SK-MEL-5 (cell line): ENCODE results near the gene CCDC47. TPM values are rescaled to one million over a fixed set of nuclear protein-coding genes. Genes with fewer than 3 reads are reported as not detected.
A peak's percentile ranks its signal among the peaks of the same experiment; 100 is the strongest.

Experiments
- DNase-seq: peaks from one replicate; pipeline ENCODE4 v3.0.0-alpha.2; 2016; ENCODE audit warnings: low read depth, low spot score
- in situ Hi-C: cut with HindIII; loops from 2 replicates; pipeline ENCODE4 v1.10.0; 2016; ENCODE audit warnings: low sequenced_read_pairs, high pct_unique_total_duplicates, low pct_unique_long_range_greater_than_20kb
- total RNA-seq: library from RNA; depleted of rRNA; stranded (reverse); fragments of >200 nt; shearing (Covaris generic); gene quantifications from 2 replicates; pipeline ENCODE4 v1.2.3, GENCODE V29; 2014

The CCDC47 gene
- total RNA-seq, 1 experiment from 2014 or later = 105 TPM

DNA sequence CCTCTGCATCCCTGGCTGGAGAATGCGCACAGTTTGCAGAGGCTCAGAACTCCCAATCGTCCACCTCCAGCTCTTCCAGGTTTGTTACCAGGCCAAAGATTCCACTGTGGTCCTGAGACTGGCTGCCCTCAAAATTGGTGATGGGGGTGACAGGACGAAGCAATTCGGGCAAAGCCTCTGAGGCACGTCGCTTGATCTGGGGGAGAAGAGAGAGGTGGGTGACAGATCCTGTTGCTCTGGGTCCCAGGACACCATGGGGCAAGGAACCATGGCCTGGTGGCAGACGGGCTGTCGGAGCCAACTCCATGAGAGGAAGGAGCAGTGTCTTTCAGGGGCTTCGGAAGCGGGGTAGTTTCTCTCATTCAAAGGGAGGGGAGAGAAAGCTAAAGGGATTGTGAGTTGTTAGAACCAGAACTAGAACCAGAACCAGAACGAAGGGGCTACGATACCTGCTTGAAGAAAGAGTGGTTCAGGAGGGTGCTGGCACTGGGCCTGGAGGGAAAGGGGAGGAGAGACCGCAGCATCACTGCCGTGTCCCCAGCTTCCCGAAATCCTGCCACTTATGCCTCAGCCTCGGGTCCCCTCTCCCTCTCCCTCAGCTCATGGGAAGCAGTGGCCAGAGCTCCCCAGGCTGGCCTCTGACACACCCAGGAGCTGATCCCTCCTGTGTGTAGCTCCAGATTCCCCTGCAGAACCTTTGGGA lies 69.7 kb downstream of the CCDC47 start:
- no peak for DNase-seq
- in situ Hi-C loops = no loop called here

DNA sequence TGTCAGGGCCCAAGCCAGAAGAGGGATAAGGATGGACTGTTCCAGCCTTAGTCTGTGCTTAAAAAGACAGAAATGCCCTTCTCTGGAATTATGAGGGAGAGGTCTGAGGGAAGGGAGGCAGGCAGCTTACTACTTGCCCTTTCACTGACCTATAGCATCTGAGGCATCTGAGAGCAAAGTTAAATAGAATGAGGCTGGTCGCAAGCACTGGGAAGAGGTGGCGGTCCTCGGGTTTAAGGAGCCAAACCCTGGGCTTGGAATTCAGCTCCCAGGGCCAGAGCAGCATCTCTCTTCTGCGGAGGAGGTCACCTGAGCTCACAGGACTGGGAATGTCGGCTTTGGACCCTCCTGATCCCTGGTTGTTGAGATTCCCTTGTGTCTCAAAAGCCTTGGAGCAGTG lies 70.4 kb downstream of the CCDC47 start:
- in situ Hi-C loops = no loop called here
- no peak for DNase-seq

DNA sequence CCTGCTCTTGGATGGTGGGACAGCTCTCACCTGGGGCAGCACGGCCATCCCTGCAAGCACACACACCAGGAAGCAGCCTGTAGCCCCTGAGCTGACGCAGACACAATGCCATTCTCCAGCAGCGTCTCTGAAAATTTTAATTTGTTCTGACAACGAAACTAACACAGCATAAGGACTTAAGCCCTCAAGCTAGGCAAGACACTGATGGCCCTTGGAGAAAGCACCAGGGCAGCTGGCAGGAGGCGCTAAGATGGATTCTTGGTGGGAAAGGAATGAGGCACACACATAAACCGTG lies 70.7 kb downstream of the CCDC47 start:
- DNase-seq = no peak

DNA sequence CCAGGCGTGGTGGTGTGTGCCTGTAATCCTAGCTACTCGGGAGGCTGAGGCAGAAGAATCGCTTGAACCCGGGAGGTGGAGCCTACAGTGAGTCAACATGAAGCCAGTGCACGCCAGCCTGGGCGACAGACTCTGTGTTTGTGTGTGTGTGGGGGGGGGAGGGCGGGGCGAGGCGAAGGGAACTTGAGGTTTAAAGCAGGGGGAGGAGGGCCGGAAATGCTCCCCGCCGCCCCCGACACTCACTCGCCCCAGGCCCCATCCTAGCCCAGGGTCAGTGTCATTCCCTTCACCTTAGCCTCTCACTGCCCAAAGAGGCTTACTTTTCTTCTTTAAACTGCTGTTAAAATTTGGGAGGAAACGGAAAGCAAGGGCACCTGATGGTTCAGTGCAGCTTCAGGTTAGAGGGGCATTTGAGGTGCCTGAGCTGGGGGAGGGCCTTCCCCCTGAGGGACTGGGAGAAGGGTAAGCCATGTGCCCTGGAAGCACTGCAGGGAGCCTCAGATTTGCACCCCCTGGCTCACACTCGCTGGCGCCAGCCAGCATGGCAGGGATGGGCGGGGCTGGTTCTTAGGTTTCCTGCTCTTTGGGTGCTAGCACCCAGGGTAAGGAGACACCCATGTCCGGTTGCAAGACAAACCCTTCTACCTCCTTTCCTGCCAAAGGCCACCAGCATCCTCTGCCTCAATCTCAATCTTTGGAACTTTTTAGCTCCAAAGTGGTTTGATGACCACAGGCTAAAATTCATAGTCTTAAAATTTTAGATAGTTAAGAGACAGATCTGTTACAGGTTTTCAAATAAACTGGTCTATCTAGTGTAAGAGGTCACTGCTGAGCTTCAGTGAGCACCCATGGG lies 71.3 kb downstream of the CCDC47 start:
- in situ Hi-C loops = no loop called here
- DNase-seq = no peak

More for the DNA sequence above, 70.7 kb downstream of the CCDC47 start:
- in situ Hi-C loops = no loop called here

DNA sequence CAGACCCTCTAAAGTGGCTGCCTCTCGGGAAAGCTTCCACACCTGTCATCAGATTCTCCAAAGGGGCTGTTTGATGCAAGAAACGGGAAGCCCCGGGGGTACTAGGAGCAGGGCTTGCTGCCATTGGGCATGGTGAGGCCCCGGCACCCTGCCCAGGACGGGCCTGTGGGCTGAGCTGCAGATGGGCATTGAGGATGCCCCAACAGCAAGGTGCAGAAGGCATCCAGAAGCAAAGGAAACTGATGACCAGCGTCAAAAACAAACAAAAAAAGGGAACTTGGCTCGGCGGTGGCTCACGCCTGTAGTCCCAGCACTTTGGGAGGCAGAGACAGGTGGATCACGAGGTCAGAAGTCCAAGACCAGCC lies 72.0 kb downstream of the CCDC47 start:
- no peak for DNase-seq
- in situ Hi-C loops = no loop called here

DNA sequence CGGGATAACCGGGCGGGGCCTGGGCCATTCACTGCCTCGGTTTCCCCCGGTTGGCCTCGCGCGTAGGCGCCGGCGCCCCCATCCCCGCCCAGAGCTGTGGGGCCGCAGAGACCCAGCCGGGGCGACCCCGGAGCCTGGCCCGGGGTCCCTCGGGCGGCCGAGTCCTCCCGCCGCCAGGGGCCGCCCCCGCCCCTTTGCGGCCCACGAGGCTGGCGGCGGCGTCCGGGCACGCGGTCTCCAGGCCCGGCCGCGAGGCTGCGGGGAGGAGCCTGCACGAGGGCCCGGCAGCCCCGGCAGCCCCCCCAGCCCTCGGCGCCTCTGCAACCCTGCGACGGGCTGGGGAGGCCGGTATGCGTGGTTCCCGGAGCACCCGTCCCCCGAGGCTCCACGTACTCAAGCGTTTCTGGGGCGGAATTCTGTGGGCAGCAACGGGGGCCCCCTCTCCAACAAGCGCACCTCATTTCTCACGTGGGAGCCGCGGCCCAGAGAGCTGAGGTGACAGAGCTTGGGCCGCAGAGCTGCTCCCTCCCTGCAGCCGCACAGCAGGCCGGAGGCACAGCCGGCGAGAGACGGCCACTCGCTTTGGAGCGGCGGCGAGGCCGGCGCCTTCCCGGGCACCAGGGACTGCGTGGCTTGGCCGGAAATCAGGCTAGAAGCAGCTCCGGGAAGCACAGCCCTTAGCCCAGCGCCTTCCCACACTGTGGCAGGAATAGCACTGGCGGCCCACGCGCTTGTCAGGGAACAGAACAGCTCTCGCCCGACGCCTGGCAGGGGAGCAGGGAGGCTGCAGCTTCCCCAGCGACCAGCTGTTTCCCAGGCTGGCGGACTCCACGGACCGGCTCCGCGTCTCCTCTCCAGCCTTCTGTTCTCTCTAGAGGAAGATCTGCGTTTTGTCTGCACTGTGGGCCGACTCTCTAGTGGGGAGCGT lies 72.6 kb downstream of the CCDC47 start:
- in situ Hi-C loops = no loop called here

DNA sequence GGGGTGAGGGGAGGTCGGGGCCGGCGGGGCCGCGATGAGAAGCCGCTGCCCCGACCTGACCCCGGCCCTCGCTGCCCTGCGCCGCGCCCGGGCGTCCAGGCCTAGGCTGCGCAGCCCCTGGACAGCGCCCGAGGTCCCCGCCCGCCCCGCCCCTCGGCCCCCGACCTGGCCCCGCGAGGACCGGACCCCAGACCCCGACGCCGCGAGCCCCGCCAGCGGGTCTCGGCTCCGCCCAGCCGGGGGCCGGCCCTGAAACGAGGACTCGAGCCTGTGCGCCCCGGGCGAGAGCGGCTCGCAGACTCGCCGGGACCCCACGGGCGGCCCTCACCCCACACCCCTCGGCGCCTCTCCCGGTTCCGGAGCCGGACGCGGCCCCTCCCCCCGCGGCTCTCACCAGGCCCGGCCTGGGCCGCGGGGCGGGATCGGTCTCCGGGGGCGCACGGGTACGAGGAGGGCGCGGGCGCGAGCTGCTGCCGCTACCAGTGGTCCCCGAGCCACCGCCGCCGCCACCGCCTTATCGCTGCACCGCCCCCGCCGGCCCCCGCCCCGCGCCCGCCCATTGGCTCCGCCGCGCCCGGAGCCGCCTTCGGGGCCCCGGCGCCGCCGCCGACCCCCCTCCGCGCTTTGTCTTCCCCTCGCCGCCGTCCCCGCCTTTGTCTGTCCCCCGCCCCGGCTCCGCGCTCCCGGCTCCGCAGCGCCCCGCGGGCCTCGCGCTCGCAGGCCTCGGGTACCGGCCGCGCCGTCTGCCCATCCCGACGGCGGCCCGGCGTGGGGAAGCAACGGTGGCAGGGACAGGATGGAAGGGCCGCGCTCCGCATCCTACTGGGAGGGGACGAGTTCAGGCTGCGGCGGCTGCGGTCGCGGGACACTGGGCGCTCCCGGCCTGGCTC lies 73.5 kb downstream of the CCDC47 start, which contains the start of gene LIMD2:
TSS of gene LIMD2 (minus strand) at position 488 of the 890 bp plus-strand sequence. CDS start 827 bp downstream, outside the sequence.
- no peak for DNase-seq

More for the DNA sequence above, 72.6 kb downstream of the CCDC47 start:
- DNase-seq = no peak

DNA sequence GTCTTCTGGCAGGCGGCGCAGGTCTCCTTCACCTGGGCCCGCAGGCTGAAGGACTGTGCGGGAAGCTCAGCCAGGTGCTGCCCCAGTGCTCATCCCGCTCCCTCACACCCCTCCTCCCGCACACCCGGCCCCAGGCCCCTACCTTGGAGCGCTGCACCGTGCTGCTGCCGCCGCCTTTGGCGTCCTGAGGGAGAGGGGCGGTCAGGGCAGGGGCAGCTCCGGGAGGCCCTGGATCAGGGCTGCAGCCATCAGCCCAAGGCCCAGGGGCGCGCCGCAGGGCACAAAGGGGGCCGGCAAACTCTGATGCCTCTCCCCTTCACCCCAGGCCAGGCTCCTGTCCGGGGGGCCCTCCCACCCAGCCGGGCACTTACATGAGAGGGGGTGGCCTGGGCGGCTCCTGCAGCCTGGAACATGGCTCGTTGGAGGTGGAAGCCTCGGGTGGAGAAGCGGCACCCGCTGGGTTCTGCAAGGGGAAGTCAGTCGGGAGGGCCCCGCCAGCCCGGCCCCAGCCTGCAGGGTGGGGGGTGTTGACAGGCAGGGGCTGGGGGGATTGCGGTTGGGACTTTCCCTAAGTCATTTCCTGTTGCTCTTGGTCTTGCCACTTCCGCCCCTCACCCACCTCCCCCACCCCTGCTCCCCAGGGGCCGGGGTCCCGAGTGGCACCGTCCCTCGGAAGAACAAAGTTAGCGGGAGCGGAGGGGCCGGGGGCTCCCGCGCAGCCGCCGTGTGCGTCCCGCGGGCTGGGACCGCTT lies 74.3 kb downstream of the CCDC47 start:
- in situ Hi-C loops = no loop called here
- no peak for DNase-seq

More for the DNA sequence above, 73.5 kb downstream of the CCDC47 start, which contains the start of gene LIMD2:
- in situ Hi-C loops = no loop called here

DNA sequence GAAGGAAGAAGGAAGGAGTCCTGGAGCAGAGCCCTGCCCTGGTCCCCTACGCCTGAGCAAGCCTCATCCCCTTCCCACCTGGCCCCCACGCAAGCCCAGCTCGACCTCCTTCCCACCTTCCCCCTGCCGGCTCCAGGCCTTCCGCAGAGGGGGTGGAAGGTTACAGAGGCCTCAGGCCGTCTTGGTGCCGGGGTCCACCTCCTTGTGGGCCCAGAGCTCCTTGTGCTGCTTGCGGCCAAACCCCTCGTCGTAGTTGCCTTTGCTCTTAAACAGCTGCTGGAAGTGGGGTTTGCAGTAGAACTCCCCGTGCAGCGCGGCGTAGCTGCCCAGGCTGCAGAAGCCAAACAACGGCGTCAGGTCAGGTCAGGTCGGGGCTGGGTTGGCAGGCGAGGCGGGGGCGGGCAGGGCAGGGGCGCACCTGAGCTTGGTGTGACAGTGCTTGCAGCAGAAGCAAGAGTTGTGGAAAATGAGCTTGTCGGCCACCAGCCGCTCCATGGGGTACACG lies 75.0 kb downstream of the CCDC47 start:
- in situ Hi-C loops = no loop called here

DNA sequence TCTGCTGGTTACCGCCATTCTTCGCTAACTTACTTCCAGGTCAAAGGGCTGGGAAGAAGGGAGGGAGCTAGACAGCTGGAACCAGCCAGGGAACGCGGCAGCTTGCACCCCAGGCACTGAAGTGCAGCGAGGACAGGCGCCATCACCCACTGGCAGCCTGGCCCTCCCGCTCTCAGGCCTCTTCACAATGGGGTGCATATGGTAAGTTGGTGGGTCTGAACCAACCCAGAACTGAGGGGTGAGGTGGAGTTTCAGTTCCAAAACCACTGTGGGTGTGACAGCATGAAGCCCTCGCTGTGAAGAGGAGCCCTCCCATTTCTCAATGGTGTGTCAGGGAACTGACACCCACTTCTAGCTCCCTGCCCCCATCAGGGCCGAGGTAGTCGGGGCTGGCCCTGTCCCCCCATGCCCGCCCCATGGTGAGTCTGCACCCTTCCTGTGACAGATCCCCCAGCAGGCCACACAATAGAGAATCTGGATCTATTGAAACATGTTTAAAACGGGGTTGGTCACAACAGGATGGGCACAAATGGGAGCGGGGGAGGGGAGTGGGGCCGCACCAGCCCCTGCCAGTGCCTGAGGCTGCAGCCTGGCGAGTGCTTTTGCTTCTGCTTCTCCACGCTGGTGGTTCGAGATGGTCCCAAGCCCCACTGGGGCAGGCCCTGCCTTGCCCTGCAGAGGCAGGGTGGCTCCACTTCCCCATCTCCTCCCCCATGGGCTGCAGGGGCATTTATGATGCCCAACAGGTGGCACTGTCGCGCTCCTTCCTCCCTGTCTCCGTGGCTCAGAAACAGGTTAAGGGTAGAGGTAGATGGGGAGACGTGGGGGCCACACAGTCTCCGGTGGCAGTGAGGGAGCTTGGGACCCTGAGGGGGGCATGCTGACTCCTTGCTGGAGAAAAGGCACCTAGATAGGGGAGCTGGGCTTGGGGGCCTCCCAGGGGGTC lies 75.8 kb downstream of the CCDC47 start:
- in situ Hi-C loops = no loop called here
- peak; percentile 66 for DNase-seq

More for the DNA sequence above, 75.0 kb downstream of the CCDC47 start:
- no peak for DNase-seq

DNA sequence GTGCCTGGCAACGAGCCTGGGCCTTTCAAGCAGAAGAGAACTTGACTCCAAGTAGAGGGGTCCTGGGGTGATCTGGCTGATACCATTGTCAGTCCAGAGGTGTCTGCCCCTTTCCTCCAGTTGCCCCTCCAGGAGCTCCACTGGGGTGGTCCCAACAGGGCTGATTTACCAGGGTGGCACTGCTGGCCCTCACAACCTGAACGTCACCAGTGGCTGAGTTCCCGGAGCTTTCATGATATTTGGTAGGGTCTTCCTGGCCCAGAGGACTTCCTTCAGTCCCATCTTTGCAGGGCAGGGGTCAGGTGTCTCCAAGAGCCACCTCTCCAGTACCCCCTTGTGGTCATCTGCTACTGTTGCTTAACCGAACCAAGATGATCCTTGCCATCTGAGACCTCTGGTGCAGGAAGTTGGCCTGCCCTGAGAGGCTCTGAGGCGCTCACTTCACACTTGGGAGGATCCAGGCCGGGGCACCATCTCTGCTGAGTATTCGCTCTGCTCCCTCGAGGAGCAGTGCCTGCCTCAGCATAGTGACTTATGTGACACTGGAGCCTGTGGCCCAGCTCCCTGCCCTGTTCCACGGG lies 76.9 kb downstream of the CCDC47 start:
- peak; percentile 62 for DNase-seq
- in situ Hi-C loops = no loop called here

DNA sequence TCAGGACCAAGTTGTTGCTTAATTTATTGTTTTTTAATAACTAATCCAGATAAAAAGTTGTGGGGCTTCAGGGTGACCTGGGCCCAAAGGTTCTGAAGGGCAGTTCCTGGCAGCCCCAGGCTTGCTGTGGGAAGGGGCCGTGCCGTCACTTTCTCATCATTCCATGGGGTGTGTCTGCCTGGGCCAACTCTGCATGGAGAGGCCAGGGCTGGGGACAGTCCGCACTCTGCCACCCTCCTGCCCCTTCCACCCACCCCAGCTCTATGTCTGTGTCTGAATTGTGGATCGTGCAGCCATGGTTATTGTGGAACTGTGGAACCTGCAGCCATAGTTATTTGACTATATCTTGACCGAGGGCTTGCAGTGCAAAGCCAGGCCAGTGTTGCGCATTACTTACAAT lies 77.5 kb downstream of the CCDC47 start:
- in situ Hi-C loops = no loop called here
- DNase-seq = no peak
